OCI-LY3 (cell line): ENCODE measurements around the gene PPP6R3.
"Not testable (repeated sequence)": the region's sequence is repeated elsewhere in the genome, so short reads cannot be mapped to it uniquely, and the experiment has no call there.

ENCODE experiments used
- H2AFZ ChIP-seq: fragments of 200-600, 300-600 bp; shearing (Covaris generic); 2 replicates; pipeline ENCODE4 v1.6.0; 2014; ENCODE audit warnings: antibody characterized with exemption, low read depth, low read length
- H3K27ac ChIP-seq: fragments of 200-600, 300-600 bp; sonication (generic); 2 replicates; pipeline ENCODE4 v1.5.1; 2014; ENCODE audit warnings: mild to moderate bottlenecking, low read length, moderate library complexity, mixed read lengths
- H3K27me3 ChIP-seq: fragments of 200-600, 300-600 bp; sonication (generic); 2 replicates; pipeline ENCODE4 v1.6.1; 2014; ENCODE audit warnings: low read depth, low read length, mixed read lengths
- H3K36me3 ChIP-seq: fragments of 200-600, 300-600 bp; sonication (generic); replicated peaks from 2 replicates; pipeline ENCODE3; 2014; ENCODE audit warnings: low read depth, low read length, mixed read lengths
- H3K4me1 ChIP-seq: fragments of 300-600, 200-600 bp; sonication (generic); 2 replicates; pipeline ENCODE4 v1.6.1; 2014; ENCODE audit warnings: low read length, mixed read lengths
- H3K4me2 ChIP-seq: fragments of 200-600, 300-600 bp; sonication (generic); 2 replicates; pipeline ENCODE4 v1.6.1; 2014; ENCODE audit warnings: low read length, mixed read lengths
- H3K4me3 ChIP-seq: fragments of 300-600, 200-600 bp; sonication (generic); 2 replicates; pipeline ENCODE4 v1.5.1; 2014; ENCODE audit warnings: antibody characterized with exemption, mild to moderate bottlenecking, low read length, moderate library complexity
- H3K79me2 ChIP-seq: fragments of 300-600, 200-600 bp; shearing (Covaris generic); 2 replicates; pipeline ENCODE4 v1.6.1; 2014; ENCODE audit warnings: mild to moderate bottlenecking, low read length, mixed read lengths
- H3K9ac ChIP-seq: fragments of 300-600, 200-600 bp; shearing (Covaris generic); 2 replicates; pipeline ENCODE4 v1.6.0; 2014; ENCODE audit warnings: mild to moderate bottlenecking, low read length, moderate library complexity
- H3K9me3 ChIP-seq: fragments of 200-600, 300-600 bp; shearing (Covaris generic); 2 replicates; pipeline ENCODE4 v1.6.1; 2014; ENCODE audit warnings: low read length, mixed read lengths; ENCODE audit not compliant: insufficient read depth
- H4K20me1 ChIP-seq: fragments of 200-600, 300-600 bp; sonication (generic); 2 replicates; pipeline ENCODE4 v1.6.1; 2016; ENCODE audit warnings: low read length, mixed read lengths; ENCODE audit not compliant: insufficient read depth
- CTCF ChIP-seq: fragments of 200-600, 300-600 bp; sonication (generic); IDR thresholded peaks from 2 replicates; pipeline ENCODE4 v1.5.1; 2014; ENCODE audit warnings: antibody characterized with exemption, low read length, low read depth
- EZH2phosphoT487 ChIP-seq: fragments of 200-600 bp; shearing (Covaris generic); IDR thresholded peaks from 2 replicates; pipeline ENCODE4 v1.6.1; 2018; ENCODE audit warnings: antibody characterized with exemption, mixed run types, low read depth

PPP6R3 gene

GRCh38 chr11:68610452-68611116 lies 150.0 kb downstream of the PPP6R3 start:
- Histone ChIP-seq H3K9me3 (no peaks in the 10 kb centered on the region), H4K20me1 (no peaks in the 10 kb centered on the region), H3K4me3 (no peak overlapping the region), H3K36me3 (peaks cover 75% of the 10 kb centered on the region), H3K4me2 (no peak overlapping the region), H3K27me3 (no peaks in the 10 kb centered on the region), H2AFZ (no peak overlapping the region), H3K79me2 (no peaks in the 10 kb centered on the region), H3K9ac (no peak overlapping the region), H3K27ac (no peak overlapping the region), H3K4me1 (no peaks in the 10 kb centered on the region)
- TF ChIP-seq CTCF (0 out of 2 replicates have a peak, but pooled peaks have one; percentile 10), EZH2phosphoT487 (no peak)

GRCh38 chr11:68615657-68616056 lies 155.1 kb downstream of the PPP6R3 start:
- Histone ChIP-seq H3K9me3 (no peaks in the 10 kb centered on the region), H3K9ac (no peak overlapping the region), H3K4me2 (no peak overlapping the region), H3K4me3 (no peak overlapping the region), H3K4me1 (no peaks in the 10 kb centered on the region), H3K27me3 (no peaks in the 10 kb centered on the region), H3K27ac (no peak overlapping the region), H3K79me2 (no peaks in the 10 kb centered on the region), H2AFZ (no peak overlapping the region), H3K36me3 (peaks cover 43% of the 10 kb centered on the region), H4K20me1 (no peaks in the 10 kb centered on the region)
- no peak for TF ChIP-seq CTCF
- TF ChIP-seq EZH2phosphoT487 = no peak

- no peaks in the 10 kb centered on the region for H3K27me3 ChIP-seq
- no peaks in the 10 kb centered on the region for H3K4me1 ChIP-seq
- no peak overlapping the region for H2AFZ ChIP-seq
- no peaks in the 10 kb centered on the region for H3K79me2 ChIP-seq
- H3K9ac ChIP-seq = no peak overlapping the region
- peaks cover 28% of the 10 kb centered on the region for H3K36me3 ChIP-seq
- H3K9me3 ChIP-seq = no peaks in the 10 kb centered on the region
- no peaks in the 10 kb centered on the region for H4K20me1 ChIP-seq
- no peak overlapping the region for H3K4me3 ChIP-seq
- TF ChIP-seq CTCF (no peak), EZH2phosphoT487 (no peak)
- H3K4me2 ChIP-seq = no peak overlapping the region
- H3K27ac ChIP-seq = no peak overlapping the region
Measured at GRCh38 chr11:68617925-68618809, 157.6 kb downstream of the PPP6R3 start.

GRCh38 chr11:68621826-68622225 lies 161.3 kb downstream of the PPP6R3 start:
- no peak overlapping the region for H3K9ac ChIP-seq
- no peaks in the 10 kb centered on the region for H3K79me2 ChIP-seq
- peaks cover 5% of the 10 kb centered on the region; the same call in 1 of the 2 replicates for H3K27me3 ChIP-seq
- H3K27ac ChIP-seq = no peak overlapping the region
- no peak for TF ChIP-seq CTCF
- TF ChIP-seq EZH2phosphoT487 = no peak
- H2AFZ ChIP-seq = no peak overlapping the region
- H3K4me2 ChIP-seq = no peak overlapping the region
- H4K20me1 ChIP-seq = no peaks in the 10 kb centered on the region
- no peaks in the 10 kb centered on the region for H3K4me1 ChIP-seq
- H3K9me3 ChIP-seq = no peaks in the 10 kb centered on the region
- no peak overlapping the region for H3K4me3 ChIP-seq
- no peaks in the 10 kb centered on the region for H3K36me3 ChIP-seq

- H3K36me3 ChIP-seq, H4K20me1 ChIP-seq, H3K4me1 ChIP-seq, H3K9ac ChIP-seq, H3K9me3 ChIP-seq, H2AFZ ChIP-seq, H3K27ac ChIP-seq, H3K4me2 ChIP-seq, H3K27me3 ChIP-seq, H3K79me2 ChIP-seq, H3K4me3 ChIP-seq: not testable (repeated sequence)
Measured at GRCh38 chr11:68623706-68624105, 163.2 kb downstream of the PPP6R3 start.

GRCh38 chr11:68625069-68625468 lies 164.5 kb downstream of the PPP6R3 start:
- not testable (repeated sequence) for H2AFZ ChIP-seq, H3K36me3 ChIP-seq, H3K4me3 ChIP-seq, H3K27me3 ChIP-seq, H3K4me2 ChIP-seq, H3K9me3 ChIP-seq, H3K79me2 ChIP-seq, H4K20me1 ChIP-seq, H3K4me1 ChIP-seq, H3K9ac ChIP-seq, H3K27ac ChIP-seq
